ENCODE measurements around the gene NAT9.

Gene NAT9

DNA sequence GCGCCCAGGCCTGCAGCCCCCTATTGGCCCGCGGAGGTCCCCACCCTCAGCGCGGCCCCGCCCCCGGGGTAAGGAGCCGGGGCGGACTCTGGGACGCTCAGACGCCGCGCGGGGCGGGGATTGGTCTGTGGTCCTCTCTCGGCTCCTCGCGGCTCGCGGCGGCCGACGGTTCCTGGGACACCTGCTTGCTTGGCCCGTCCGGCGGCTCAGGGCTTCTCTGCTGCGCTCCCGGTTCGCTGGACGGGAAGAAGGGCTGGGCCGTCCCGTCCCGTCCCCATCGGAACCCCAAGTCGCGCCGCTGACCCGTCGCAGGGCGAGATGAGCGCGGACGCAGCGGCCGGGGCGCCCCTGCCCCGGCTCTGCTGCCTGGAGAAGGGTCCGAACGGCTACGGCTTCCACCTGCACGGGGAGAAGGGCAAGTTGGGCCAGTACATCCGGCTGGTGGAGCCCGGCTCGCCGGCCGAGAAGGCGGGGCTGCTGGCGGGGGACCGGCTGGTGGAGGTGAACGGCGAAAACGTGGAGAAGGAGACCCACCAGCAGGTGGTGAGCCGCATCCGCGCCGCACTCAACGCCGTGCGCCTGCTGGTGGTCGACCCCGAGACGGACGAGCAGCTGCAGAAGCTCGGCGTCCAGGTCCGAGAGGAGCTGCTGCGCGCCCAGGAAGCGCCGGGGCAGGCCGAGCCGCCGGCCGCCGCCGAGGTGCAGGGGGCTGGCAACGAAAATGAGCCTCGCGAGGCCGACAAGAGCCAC lies 27.4 kb downstream of the NAT9 start, which contains the start of gene NHERF1 (continued):
- TF ChIP-seq ZNF280C (tag by site-specific recombination; IDR thresholded peaks at IDR 0.05) (no peak), ZNF223 (tag by site-specific recombination; IDR thresholded peaks at IDR 0.05) (no peak), ZNF792 (tag by site-specific recombination; IDR thresholded peaks at IDR 0.05) (0 out of 2 replicates have a peak, but pooled peaks have one; percentile 53), ZNF416 (tag by site-specific recombination; IDR thresholded peaks at IDR 0.05) (no peak), ZNF624 (tag by site-specific recombination; IDR thresholded peaks at IDR 0.05) (no peak), INSM2 (tag by site-specific recombination; IDR thresholded peaks at IDR 0.05) (0 out of 2 replicates have a peak, but pooled peaks have one; percentile 9), ZNF473 (tag by site-specific recombination; IDR thresholded peaks at IDR 0.05) (no peak), BCL11B (tag by site-specific recombination; IDR thresholded peaks at IDR 0.05; ENCODE audit: low read depth) (no peak), GLIS2 (tag by site-specific recombination; IDR thresholded peaks at IDR 0.05) (peak; percentile 85), ZNF140 (tag by site-specific recombination; IDR thresholded peaks at IDR 0.05) (no peak), ZFHX2 (tag by site-specific recombination; conservative IDR thresholded peaks at IDR 0.05) (no peak), ZNF184 (tag by site-specific recombination; IDR thresholded peaks at IDR 0.05) (no peak), HOXC10 (CRISPR knock-in tag; IDR thresholded peaks at IDR 0.05) (no peak), ZBTB11 (tag by site-specific recombination; conservative IDR thresholded peaks at IDR 0.05; ENCODE audit: low read depth) (peak; percentile 37; the same call in 1 of the 2 replicates), ZNF488 (tag by site-specific recombination; IDR thresholded peaks at IDR 0.05) (0 out of 2 replicates have a peak, but pooled peaks have one; percentile 8), ZNF23 (tag by site-specific recombination; IDR thresholded peaks at IDR 0.05; ENCODE audit: borderline replicate concordance) (no peak), EGR2 (tag by site-specific recombination; IDR thresholded peaks at IDR 0.05; ENCODE audit: low read depth) (no peak), WT1 (tag by site-specific recombination; IDR thresholded peaks at IDR 0.05) (no peak), CTCF (tag by site-specific recombination; IDR thresholded peaks at IDR 0.05) (peak; percentile 100), MEIS1 (CRISPR knock-in tag; IDR thresholded peaks at IDR 0.05; ENCODE audit: borderline replicate concordance) (no peak)
- TF ChIP-seq, protein P1, sequence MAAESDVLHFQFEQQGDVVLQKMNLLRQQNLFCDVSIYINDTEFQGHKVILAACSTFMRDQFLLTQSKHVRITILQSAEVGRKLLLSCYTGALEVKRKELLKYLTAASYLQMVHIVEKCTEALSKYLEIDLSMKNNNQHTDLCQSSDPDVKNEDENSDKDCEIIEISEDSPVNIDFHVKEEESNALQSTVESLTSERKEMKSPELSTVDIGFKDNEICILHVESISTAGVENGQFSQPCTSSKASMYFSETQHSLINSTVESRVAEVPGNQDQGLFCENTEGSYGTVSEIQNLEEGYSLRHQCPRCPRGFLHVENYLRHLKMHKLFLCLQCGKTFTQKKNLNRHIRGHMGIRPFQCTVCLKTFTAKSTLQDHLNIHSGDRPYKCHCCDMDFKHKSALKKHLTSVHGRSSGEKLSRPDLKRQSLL (tag by site-specific recombination; IDR thresholded peaks at IDR 0.05): peak; percentile 65; the same call in 1 of the 2 replicates
- TF ChIP-seq, protein P2, sequence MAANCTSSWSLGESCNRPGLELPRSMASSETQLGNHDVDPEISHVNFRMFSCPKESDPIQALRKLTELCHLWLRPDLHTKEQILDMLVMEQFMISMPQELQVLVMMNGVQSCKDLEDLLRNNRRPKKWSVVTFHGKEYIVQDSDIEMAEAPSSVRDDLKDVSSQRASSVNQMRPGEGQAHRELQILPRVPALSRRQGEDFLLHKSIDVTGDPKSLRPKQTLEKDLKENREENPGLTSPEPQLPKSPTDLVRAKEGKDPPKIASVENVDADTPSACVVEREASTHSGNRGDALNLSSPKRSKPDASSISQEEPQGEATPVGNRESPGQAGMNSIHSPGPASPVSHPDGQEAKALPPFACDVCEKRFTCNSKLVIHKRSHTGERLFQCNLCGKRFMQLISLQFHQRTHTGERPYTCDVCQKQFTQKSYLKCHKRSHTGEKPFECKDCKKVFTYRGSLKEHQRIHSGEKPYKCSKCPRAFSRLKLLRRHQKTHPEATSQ (tag by site-specific recombination; IDR thresholded peaks at IDR 0.05): no peak
- TF ChIP-seq, protein P3, sequence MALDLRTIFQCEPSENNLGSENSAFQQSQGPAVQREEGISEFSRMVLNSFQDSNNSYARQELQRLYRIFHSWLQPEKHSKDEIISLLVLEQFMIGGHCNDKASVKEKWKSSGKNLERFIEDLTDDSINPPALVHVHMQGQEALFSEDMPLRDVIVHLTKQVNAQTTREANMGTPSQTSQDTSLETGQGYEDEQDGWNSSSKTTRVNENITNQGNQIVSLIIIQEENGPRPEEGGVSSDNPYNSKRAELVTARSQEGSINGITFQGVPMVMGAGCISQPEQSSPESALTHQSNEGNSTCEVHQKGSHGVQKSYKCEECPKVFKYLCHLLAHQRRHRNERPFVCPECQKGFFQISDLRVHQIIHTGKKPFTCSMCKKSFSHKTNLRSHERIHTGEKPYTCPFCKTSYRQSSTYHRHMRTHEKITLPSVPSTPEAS (tag by site-specific recombination; IDR thresholded peaks at IDR 0.05): no peak
